GM23248 (cell line): ENCODE data around the gene TCEAL2. TPM values are rescaled to one million over a fixed set of nuclear protein-coding genes. Genes with fewer than 3 reads are reported as not detected.

Source experiments
- DNase-seq: peaks from one replicate; pipeline ENCODE4 v3.0.0-alpha.2; 2015
- H2AFZ ChIP-seq: fragments of 200-600 bp; sonication (generic); 2 replicates; pipeline ENCODE4 v1.6.1; 2016; ENCODE audit warnings: antibody characterized with exemption
- H3F3A ChIP-seq: fragments of 200-600 bp; sonication (generic); 2 replicates; pipeline ENCODE4 v1.6.1; 2016; ENCODE audit warnings: mild to moderate bottlenecking, antibody characterized with exemption, mixed run types; ENCODE audit not compliant: insufficient read depth
- H3K27ac ChIP-seq: fragments of 200-600 bp; sonication (generic); 2 replicates; pipeline ENCODE4 v1.5.1; 2016; ENCODE audit warnings: mild to moderate bottlenecking
- H3K27me3 ChIP-seq: fragments of 200-600 bp; sonication (generic); replicated peaks from 2 replicates; pipeline ENCODE4 v1.6.1; 2016; ENCODE audit warnings: mild to moderate bottlenecking; ENCODE audit not compliant: insufficient read depth
- H3K36me3 ChIP-seq: fragments of 200-600 bp; sonication (generic); 2 replicates; pipeline ENCODE4 v1.6.1; 2016; ENCODE audit warnings: low read depth, mild to moderate bottlenecking
- H3K4me1 ChIP-seq: fragments of 200-600 bp; sonication (generic); 2 replicates; pipeline ENCODE4 v1.6.1; 2016; ENCODE audit warnings: mild to moderate bottlenecking; ENCODE audit not compliant: insufficient read depth
- H3K4me2 ChIP-seq: fragments of 200-600 bp; sonication (generic); one replicate; pipeline ENCODE4 v1.6.1; 2016; ENCODE audit warnings: mild to moderate bottlenecking; ENCODE audit not compliant: unreplicated experiment
- H3K4me3 ChIP-seq: fragments of 200-600 bp; sonication (generic); 2 replicates; pipeline ENCODE4 v1.5.1; 2016; ENCODE audit warnings: mild to moderate bottlenecking
- H3K79me2 ChIP-seq: fragments of 200-600 bp; sonication (generic); 2 replicates; pipeline ENCODE4 v1.6.1; 2016; ENCODE audit warnings: mild to moderate bottlenecking; ENCODE audit not compliant: insufficient read depth
- H3K9ac ChIP-seq: fragments of 200-600 bp; sonication (generic); 2 replicates; pipeline ENCODE4 v1.6.1; 2016; ENCODE audit warnings: mild to moderate bottlenecking
- H3K9me2 ChIP-seq: fragments of 200-600 bp; sonication (generic); 2 replicates; pipeline ENCODE4 v1.6.1; 2016; ENCODE audit warnings: mixed run types, mild to moderate bottlenecking, moderate library complexity; ENCODE audit not compliant: insufficient read depth
- H3K9me3 ChIP-seq: fragments of 200-600 bp; sonication (generic); one replicate; pipeline ENCODE4 v1.6.1; 2017; ENCODE audit warnings: low read depth
- H4K20me1 ChIP-seq: fragments of 200-600 bp; sonication (generic); 2 replicates; pipeline ENCODE4 v1.6.0; 2016; ENCODE audit not compliant: insufficient read depth
- EZH2 ChIP-seq: fragments of 200-600 bp; sonication (generic); IDR thresholded peaks from 2 replicates; pipeline ENCODE4 v1.6.1; 2018; ENCODE audit warnings: antibody characterized with exemption, mild to moderate bottlenecking; ENCODE audit not compliant: insufficient read depth, poor library complexity, severe bottlenecking
- EZH2phosphoT487 ChIP-seq: fragments of 200-600 bp; sonication (generic); IDR thresholded peaks from 2 replicates; pipeline ENCODE4 v1.6.1; 2018; ENCODE audit warnings: antibody characterized with exemption, moderate library complexity, mild to moderate bottlenecking, low read depth; ENCODE audit not compliant: insufficient read depth
- WGBS, 2 experiments: methylation state at CpG; one replicate each; pipeline ENCODE4 v1.1.6; 2015 to 2017; ENCODE audit warnings: low lambda C conversion rate in 2 of 2, low coverage in 1 of 2; ENCODE audit errors: missing lambda C conversion rate in 2 of 2; 5-methylcytosine and 5-hydroxymethylcytosine counted together
- in situ Hi-C: fragments of 300-500 bp; cut with MboI; formaldehyde crosslinking; loops from 2 replicates; pipeline ENCODE4 v1.15.0; 2020
- polyA plus RNA-seq: library from polyadenylated mRNA; unstranded; fragments of >200 nt; fragmentation: Nextera tagmentation; extraction: Ambion mirVana; gene quantifications from 2 replicates; pipeline ENCODE4 v1.2.1, GENCODE V29; 2016
- total RNA-seq: library from RNA; depleted of rRNA; stranded (reverse); fragments of >200 nt; shearing (Covaris generic); gene quantifications from 2 replicates; pipeline ENCODE4 v1.2.3, GENCODE V29; 2014; rRNA removed

TCEAL2 gene
- total and polyA plus RNA-seq, 2 experiments from 2014 or later = not detected

GRCh38 chrX:102154218-102154860, 28.9 kb downstream of the TCEAL2 start:
- no peak overlapping the region for H3K27ac ChIP-seq
- no peaks in the 10 kb centered on the region for H3K36me3 ChIP-seq
- no peaks in the 10 kb centered on the region for H4K20me1 ChIP-seq
- no peak overlapping the region for H2AFZ ChIP-seq
- no peaks in the 10 kb centered on the region for H3K9me2 ChIP-seq
- in situ Hi-C loops = no loop called here
- no peaks in the 10 kb centered on the region for H3K79me2 ChIP-seq
- 50 to 58% methylated on average over 9 to 11 of the region's 11 CpGs for WGBS, 2 experiments
- H3K4me1 ChIP-seq = no peaks in the 10 kb centered on the region
- no peak overlapping the region for H3K9ac ChIP-seq
- no peaks in the 10 kb centered on the region for H3K27me3 ChIP-seq
- DNase-seq = no peak
- H3K4me3 ChIP-seq = no peak overlapping the region
- H3K4me2 ChIP-seq = no peak overlapping the region
- H3F3A ChIP-seq = no peaks in the 10 kb centered on the region
- H3K9me3 ChIP-seq = no peaks in the 10 kb centered on the region
- TF ChIP-seq EZH2phosphoT487 = no peak
- no peak for TF ChIP-seq EZH2

GRCh38 chrX:102154900-102155805, 29.7 kb downstream of the TCEAL2 start:
- Histone ChIP-seq H4K20me1 (no peaks in the 10 kb centered on the region), H3K9me3 (no peaks in the 10 kb centered on the region), H3K4me2 (no peak overlapping the region), H2AFZ (peak overlapping the region; percentile 62), H3K27ac (no peak overlapping the region), H3K4me1 (no peaks in the 10 kb centered on the region), H3F3A (no peaks in the 10 kb centered on the region), H3K36me3 (no peaks in the 10 kb centered on the region), H3K9ac (no peak overlapping the region), H3K4me3 (peak overlapping the region; percentile 64), H3K9me2 (no peaks in the 10 kb centered on the region), H3K27me3 (no peaks in the 10 kb centered on the region), H3K79me2 (no peaks in the 10 kb centered on the region)
- in situ Hi-C loops = no loop called here
- peak; percentile 8 for DNase-seq
- TF ChIP-seq EZH2 (no peak), EZH2phosphoT487 (no peak)
- WGBS, 2 experiments = 14 to 19% methylated on average over 23 to 32 of the region's 32 CpGs

DNA sequence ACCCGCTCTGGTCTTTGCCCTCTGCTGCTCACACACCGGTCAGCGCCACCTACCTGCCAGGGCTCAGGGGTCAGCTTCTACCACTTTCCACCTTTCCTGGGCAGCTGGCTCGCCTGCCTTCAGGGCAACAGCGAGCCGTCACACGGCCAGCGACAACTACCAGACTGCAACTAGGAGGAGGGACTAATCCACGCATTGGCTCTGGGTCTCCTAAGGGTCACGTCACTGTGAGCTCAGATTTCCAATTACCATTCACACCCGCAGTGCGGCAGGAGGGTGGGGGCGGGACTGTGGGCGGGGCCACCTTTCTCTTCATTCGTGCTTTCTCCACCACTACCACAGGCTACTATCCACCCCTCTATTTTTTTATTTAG, 30.3 kb downstream of the TCEAL2 start, which contains the start of gene BEX5:
BEX5 (minus strand) TSS at position 172 of the 374 bp plus-strand sequence. CDS start 1,712 bp downstream, outside the sequence.
- no peaks in the 10 kb centered on the region for H3K4me1 ChIP-seq
- H2AFZ ChIP-seq = peak within 1 kb of the TSS; percentile 62
- no peaks in the 10 kb centered on the region for H3K9me2 ChIP-seq
- H3F3A ChIP-seq = no peaks in the 10 kb centered on the region
- no peak for TF ChIP-seq EZH2phosphoT487
- H3K9ac ChIP-seq = no peak within 1 kb of the TSS
- no peaks in the 10 kb centered on the region for H3K79me2 ChIP-seq
- in situ Hi-C loops = no loop called here
- peak within 1 kb of the TSS; percentile 64 for H3K4me3 ChIP-seq
- H3K9me3 ChIP-seq = no peaks in the 10 kb centered on the region
- 1 to 2% methylated on average over 8 to 15 of the region's 15 CpGs for WGBS, 2 experiments
- no peaks in the 10 kb centered on the region for H3K27me3 ChIP-seq
- H3K36me3 ChIP-seq = no peaks in the 10 kb centered on the region
- no peak within 1 kb of the TSS for H3K27ac ChIP-seq
- H4K20me1 ChIP-seq = no peaks in the 10 kb centered on the region
- H3K4me2 ChIP-seq = no peak within 1 kb of the TSS
- peak; percentile 54 for DNase-seq

Other genes with a start within 250 kb of the TCEAL2 start
- not detected in 2 replicates for gene ZMAT1, start 193.7 kb upstream of the TCEAL2 start, total RNA-seq
- gene ZMAT1, start 193.7 kb upstream of the TCEAL2 start, polyA plus RNA-seq = 0.06 TPM in 1 of 2 replicates, not detected in the other
- not detected in 2 replicates for gene TCEAL6, start 16.8 kb downstream of the TCEAL2 start, total RNA-seq
- gene TCEAL6, start 16.8 kb downstream of the TCEAL2 start, polyA plus RNA-seq = not detected in 2 replicates
- not detected in 2 replicates for gene BEX5, start 30.3 kb downstream of the TCEAL2 start, total RNA-seq
- gene BEX5, start 30.3 kb downstream of the TCEAL2 start, polyA plus RNA-seq = not detected in 2 replicates
- not detected in 2 replicates for gene TCP11X1, start 89.6 kb downstream of the TCEAL2 start, total RNA-seq
- gene TCP11X1, start 89.6 kb downstream of the TCEAL2 start, polyA plus RNA-seq = not detected in 2 replicates
- gene NXF2, start 121.5 kb downstream of the TCEAL2 start, total RNA-seq = not detected in 2 replicates
- gene NXF2, start 121.5 kb downstream of the TCEAL2 start, polyA plus RNA-seq = not detected in 2 replicates